ENCODE results near the gene WDR53.
A peak's percentile ranks its signal among the peaks of the same experiment; 100 is the strongest.
"Not testable (repeated sequence)": the region's sequence is repeated elsewhere in the genome, so short reads cannot be mapped to it uniquely, and the experiment has no call there.

WDR53 gene

DNA sequence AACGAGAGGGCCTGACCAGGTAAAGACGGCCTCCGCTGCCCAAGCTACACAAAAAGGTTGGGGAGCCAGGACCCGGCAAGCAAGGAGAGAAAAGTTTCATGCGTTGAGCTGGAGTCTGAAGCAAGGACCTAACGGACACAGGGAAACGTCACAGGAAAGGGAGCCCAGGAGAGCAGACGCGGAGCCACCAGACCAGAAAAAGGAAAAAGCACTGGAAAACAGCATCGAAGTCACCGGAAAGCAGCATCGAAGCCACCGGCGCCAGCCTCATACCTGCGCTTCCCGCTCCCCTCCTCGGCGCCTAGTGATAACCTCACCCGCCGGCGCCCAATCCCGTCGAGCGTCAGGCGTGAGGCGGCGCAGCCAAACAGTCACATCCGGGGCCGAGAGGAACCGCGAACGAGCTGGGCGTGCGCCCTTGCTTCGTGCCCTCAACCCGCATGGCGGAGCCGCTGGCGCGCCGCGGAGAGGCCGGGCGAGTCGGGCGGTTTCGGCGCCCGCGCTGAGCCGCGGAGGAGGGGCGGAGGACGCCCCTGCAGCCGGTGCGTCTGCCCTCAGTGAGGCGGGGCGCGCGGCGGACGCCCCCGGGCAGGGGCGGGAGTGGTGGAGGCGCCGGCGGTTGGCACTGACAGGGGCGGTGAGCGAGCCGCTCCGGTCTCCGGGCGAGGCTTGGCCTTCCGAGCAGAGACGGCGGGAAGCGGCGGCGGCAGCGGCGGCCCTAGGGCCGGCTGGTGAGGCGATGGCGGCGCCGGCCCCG is at the start of gene WDR53, which contains the start of gene FBXO45:
Gene WDR53 (minus strand): TSS at position 309 of the 757 bp plus-strand sequence. CDS start 7,079 bp downstream, outside the sequence.
Gene FBXO45 (plus strand): TSS at position 415 of the 757 bp plus-strand sequence. CDS start 325 bp downstream, at position 740.
- peak; percentile 82 for DNase-seq

DNA sequence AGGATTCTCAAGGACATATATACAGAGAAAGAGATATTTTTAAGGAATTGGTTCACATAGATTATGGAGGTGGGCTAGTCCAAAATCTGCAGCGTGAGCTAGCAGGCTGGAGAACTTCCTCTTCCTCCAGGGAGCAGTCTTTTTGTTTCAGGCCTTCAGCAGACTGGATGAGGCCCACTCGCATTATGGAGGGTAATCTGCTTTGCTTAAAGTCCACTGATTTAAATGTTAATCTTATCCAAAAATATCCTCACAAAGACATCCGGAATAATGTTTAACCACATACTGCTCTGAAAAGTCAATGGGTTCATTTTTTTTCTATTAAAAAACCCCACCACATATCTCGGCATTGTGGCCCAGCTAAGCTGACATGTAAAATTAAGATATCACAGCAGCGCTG is 48.9 kb upstream of the WDR53 start:
- DNase-seq, result no peak

GRCh38 chr3:196615234-196615633 is 46.9 kb upstream of the WDR53 start:
- DNase-seq, result not testable (repeated sequence)

DNA sequence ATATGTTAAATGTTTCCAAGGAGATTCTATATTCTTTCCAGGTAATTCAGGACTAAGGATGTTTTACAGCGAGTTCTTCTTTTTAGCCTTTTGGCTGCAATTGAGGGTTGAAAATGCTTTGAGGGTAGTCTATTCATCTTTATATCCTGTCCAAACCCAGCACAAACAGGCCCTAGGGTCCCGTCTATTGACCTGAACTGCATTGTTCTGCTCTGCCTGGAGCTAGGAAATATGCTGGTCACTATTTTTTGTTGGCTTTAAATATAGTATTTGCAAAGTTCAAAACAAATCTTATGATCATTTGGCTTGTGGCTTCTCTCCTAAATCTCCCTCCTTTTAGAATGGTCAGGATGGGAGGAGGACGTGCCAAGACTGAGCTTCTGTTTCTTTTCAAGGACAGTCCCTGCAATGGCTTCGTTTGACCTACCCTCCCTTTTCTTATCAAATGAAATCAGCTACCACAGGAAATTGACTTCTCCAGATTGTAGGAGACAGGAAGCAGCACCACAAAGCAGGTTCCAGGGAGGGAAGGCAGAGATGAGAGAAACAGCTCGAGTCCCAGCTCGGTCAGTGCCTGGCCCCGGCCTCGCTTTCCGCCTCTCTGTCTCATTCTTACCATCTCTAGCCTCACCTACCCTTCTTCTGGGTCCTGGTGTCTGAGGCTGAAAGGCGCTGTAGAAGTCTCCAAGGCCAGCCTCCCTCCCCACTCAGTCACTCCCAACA is 43.6 kb upstream of the WDR53 start:
- no peak for DNase-seq

GRCh38 chr3:196609805-196610515 is 41.6 kb upstream of the WDR53 start:
- DNase-seq, result no peak

DNA sequence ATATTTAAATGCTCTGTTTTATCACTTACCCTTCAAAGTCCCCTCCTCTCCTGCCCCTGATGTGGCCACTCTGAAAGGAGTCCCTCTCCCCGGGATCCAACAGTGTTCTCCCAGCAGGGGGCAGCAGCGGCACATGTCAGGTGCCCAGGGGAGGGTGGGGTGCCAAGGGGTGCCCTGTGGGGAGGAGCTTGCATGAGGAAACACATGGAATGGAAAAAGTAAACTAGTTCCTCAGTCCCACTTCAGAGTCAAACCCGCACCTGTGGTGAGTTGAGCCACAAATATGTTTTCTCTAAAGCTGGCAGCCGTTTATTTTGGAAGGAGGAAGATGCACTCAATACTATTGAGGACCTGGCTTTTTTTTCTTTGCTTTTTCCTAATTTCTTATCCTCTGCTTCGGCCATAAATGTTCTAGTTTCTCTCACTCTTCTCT is 41.0 kb upstream of the WDR53 start:
- peak; percentile 69 for DNase-seq

DNA sequence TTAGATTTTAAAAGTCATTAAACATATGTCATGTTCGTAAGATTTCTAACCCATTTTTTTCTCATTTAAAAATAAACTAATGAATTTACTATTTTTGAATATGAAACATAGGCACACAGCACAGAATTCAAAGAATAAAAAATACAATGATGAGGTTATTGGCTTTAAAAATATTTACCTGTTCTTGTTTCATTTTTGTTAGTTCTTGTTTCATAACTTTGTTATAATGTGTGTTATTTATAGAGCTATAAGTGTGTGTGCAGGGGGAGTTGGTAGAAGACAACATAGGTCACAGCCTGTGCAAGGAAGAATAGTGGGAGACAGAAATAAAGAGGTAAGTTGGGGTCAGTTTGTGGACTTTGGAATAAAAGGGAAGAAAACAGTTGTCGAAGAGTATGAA is 40.3 kb upstream of the WDR53 start:
- no peak for DNase-seq

- no peak for DNase-seq
These were observed 36.2 kb upstream of the WDR53 start for GRCh38 chr3:196604548-196604947.

GRCh38 chr3:196603683-196604082 is 35.3 kb upstream of the WDR53 start:
- no peak for DNase-seq

DNA sequence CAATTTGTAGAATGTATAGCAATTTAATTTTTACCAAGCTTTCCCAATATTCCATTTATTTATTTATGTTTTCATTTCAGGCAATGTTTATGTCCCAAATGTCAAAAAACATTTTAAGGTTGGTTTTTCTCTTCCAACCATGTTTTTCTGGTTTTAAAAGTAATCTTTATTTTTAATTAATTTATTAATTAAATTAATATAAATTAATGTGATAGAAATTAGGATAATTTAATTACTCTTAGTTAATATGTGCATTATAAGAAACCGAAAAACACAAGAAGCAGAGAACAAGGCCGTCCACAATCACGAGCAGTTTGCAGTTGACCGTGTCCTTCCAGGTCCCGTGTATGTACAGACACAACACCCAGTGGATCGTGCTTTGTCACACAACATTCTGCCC is 34.3 kb upstream of the WDR53 start:
- no peak for DNase-seq

DNA sequence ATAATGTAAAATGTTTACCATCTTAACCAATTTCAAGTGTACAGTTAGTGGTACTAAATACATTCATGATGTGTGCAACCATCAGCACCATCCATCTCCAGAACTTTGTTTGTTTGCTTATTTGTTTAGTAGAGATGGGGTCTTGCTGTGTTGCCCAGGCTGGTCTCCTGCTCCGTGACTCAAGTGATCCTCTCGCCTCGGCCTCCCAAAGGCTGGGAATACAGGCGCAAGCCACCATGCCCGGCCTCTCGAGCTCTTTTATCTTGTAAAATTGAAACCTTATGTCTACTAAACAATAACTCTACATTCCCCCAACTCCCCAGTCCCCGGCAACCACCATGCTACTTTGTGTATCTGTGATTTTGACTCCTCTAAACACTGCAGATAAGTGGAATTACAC is 32.0 kb upstream of the WDR53 start:
- no peak for DNase-seq

DNA sequence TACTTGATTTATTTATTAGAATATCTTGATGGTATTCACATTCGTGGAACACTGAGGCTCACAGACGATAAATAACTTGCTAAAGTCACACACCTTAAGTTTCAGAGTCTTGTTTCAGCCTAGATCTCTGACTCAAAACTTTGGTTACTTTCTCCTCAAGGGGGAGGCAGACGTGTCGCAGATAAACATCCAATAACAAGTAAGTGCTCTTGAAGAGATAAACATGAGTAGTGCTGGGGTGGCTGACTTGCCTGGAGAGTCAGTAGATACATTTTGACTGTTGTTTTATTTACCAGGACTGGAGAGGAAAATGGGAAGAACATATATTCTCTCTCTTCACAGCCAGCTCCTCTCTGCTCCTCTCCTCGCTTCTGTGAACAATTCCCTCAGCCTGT is 31.4 kb upstream of the WDR53 start:
- no peak for DNase-seq

DNA sequence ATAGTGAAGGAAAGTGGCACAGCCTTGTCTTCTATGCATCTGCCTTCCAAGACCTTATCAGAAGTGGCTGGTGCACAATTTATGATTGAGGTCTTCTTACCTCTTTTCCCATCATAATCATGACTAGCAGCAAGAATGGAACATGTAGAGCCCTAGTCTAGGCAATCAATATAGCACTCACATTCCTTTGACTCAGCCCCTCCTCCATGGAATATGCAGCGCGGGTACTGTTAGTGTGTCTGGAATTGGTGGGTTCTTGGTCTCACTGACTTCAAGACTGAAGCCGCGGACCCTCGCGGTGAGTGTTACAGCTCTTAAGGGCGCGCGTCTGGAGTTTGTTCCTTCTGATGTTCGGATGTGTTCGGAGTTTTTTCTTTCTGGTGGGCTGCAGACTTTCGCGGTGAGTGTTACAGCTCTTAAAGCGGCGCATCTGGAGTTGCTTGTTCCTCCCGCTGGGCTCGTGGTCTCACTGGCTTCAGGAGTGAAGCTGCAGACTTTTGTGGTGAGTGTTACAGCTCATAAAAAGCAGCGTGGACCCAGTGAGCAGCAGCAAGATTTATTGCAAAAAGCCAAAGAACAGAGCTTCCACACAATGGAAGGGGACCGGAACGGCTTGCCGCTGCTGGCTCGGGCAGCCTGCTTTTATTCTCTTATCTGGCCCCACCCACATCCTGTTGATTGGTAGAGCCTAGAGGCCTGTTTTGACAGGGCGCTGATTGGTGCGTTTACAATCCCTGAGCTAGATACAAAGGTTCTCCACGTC is 29.8 kb upstream of the WDR53 start:
- DNase-seq, result not testable (repeated sequence)

DNA sequence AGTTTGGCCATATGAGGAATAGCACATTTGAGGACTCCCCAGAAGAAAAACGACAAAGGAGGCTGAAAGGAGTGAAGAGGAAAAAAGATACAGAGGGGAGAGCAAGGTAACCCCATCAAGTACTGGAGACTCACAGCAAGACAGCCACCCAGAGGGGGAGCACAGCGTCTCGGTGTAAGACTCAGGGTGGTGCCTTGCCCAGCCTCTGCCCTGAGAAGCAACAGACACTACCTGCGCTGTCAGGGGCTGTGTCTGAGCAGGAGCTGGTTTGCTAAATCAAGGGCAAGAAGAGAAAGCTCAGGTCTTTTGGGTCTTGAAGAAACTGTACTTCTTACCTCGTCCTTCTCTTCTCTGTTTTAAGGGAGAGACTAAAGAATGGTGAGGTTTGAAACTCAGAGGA is 28.0 kb upstream of the WDR53 start:
- DNase-seq, result no peak

DNA sequence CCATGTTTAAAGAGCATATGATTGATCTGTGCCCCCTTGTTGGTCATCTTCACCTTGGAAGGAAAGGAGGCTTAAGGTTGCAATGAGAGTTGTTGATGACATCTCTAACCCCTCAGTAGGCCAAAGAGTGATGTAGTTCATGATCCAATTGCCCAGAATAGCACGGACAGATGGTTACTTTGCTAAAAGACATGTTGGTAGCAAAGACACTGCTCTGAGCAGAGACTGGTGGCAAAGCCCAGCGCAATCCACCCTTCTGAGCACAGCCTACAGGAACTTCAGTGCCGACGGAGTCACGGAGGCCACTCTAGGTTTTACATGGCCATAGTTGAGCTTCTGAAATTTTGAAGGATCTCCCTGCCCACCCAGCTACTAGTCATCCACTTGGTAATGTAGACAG is 21.9 kb upstream of the WDR53 start:
- no peak for DNase-seq

DNA sequence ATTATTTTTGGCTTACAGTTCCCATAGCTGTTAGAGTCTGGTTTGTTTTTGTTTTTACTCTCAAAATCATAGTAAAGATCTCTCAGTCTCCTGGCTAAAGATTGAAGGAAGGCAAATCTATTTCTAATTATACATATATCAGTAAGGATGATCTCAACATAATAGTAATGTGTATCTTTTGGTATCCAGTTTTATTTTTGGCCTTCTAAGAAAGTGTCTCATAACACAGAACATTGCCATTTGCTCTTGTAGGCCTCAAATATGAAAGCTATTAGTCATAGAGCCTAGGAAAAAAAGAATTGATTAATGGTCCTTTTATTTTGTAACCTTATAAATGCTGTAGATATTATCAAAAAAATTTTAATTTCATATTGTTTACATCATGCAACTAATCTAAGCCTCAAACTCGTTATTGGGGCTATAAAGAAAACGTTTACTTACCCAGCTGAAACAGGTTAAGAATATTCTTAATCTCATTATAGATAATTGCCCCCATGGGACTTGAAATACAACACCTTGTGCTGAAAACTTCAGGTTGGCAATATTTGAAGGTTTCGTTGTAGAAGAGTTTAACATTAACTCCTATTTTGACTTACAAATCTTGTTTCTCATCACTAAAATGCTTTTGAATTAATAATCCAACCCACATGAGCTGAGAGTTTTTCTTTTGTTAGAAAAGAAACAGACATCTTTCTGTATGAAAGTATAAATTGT is 16.8 kb upstream of the WDR53 start:
- DNase-seq, result no peak

DNA sequence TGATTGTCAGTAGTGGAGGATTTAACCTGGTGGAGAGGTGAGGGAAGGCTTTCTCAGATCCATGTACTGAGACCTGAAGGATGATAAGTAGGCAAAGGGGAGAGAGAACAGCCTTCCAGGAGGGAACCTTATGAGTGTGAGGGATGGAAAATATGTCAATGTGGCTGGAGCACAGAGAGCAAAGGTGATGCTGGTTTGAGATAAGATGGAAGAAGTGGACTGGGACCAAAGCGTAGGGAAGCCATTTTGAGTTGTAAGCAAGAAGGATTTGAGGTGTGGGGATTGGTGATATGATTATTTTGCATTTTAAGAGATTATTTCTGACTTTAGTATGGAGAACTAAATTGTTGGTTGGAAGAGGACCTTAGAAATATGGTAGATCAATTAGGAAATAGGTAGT is 4.0 kb upstream of the WDR53 start:
- DNase-seq, result no peak

- not testable (repeated sequence) for DNase-seq
These were observed 2.0 kb upstream of the WDR53 start for GRCh38 chr3:196570332-196570731.

DNA sequence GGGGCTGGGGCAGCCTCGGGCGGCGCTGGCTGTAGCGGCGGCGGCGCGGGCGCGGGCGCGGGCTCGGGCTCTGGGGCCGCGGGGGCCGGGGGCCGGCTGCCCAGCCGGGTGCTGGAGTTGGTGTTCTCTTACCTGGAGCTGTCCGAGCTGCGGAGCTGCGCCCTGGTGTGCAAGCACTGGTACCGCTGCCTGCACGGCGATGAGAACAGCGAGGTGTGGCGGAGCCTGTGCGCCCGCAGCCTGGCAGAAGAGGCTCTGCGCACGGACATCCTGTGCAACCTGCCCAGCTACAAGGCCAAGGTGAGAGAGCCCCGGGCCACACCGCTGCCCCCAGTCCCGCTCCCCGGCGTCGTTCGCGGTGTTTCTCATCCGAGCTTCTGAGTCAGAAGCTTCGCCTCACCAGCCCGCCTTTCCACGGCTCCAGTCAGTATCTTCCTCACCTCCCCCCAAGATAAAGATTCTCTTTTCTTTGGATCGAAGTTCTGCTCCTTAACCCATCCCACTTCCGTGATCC is 706 bp upstream of the WDR53 start:
- no peak for DNase-seq

- DNase-seq, result no peak
These were observed 4.6 kb downstream of the WDR53 start for GRCh38 chr3:196563721-196564225.

- no peak for DNase-seq
These were observed 8.5 kb downstream of the WDR53 start for GRCh38 chr3:196559826-196560225.

- no peak for DNase-seq
These were observed 9.9 kb downstream of the WDR53 start for GRCh38 chr3:196558476-196558875.
